C4-2B (cell line): ENCODE results near the gene CDC14B.

Source experiments
- H3K27ac ChIP-seq: fragments of 450-650 bp; 2 replicates; pipeline ENCODE4 v1.5.1; 2017
- CTCF ChIP-seq: fragments of 450-650 bp; conservative IDR thresholded peaks from 2 replicates; pipeline ENCODE4 v1.5.1; 2017; ENCODE audit warnings: mild to moderate bottlenecking
- ZFX ChIP-seq: fragments of 450-650 bp; IDR thresholded peaks from 2 replicates; pipeline ENCODE4 v1.6.1; 2017

The CDC14B gene

GRCh38 chr9:96556701-96557461, 62.8 kb downstream of the CDC14B start:
- TF ChIP-seq CTCF (no peak), ZFX (no peak)
- no peak overlapping the region for H3K27ac ChIP-seq

GRCh38 chr9:96555567-96556386, 63.9 kb downstream of the CDC14B start:
- TF ChIP-seq ZFX (no peak), CTCF (no peak)
- no peak overlapping the region for H3K27ac ChIP-seq

- H3K27ac ChIP-seq: no peak overlapping the region
Measured at GRCh38 chr9:96554801-96555566, 64.7 kb downstream of the CDC14B start.

GRCh38 chr9:96554326-96554725, 65.3 kb downstream of the CDC14B start:
- no peak overlapping the region for H3K27ac ChIP-seq
- TF ChIP-seq ZFX: no peak
- TF ChIP-seq CTCF: no peak

More at GRCh38 chr9:96554801-96555566, 64.7 kb downstream of the CDC14B start:
- TF ChIP-seq ZFX: no peak
- TF ChIP-seq CTCF: no peak

- H3K27ac ChIP-seq: no peak overlapping the region
- TF ChIP-seq CTCF: no peak
- no peak for TF ChIP-seq ZFX
Measured at GRCh38 chr9:96553070-96553469, 66.6 kb downstream of the CDC14B start.

GRCh38 chr9:96551403-96551802, 68.2 kb downstream of the CDC14B start:
- TF ChIP-seq ZFX (no peak), CTCF (no peak)
- H3K27ac ChIP-seq: no peak overlapping the region
